ENCODE measurements around the gene SKIL. TPM values are rescaled to one million over a fixed set of nuclear protein-coding genes. Genes with fewer than 3 reads are reported as not detected.

SKIL gene
- total RNA-seq, 4 donors from 2014 or later = 26.7 to 45.1 (median 29.4) TPM

DNA sequence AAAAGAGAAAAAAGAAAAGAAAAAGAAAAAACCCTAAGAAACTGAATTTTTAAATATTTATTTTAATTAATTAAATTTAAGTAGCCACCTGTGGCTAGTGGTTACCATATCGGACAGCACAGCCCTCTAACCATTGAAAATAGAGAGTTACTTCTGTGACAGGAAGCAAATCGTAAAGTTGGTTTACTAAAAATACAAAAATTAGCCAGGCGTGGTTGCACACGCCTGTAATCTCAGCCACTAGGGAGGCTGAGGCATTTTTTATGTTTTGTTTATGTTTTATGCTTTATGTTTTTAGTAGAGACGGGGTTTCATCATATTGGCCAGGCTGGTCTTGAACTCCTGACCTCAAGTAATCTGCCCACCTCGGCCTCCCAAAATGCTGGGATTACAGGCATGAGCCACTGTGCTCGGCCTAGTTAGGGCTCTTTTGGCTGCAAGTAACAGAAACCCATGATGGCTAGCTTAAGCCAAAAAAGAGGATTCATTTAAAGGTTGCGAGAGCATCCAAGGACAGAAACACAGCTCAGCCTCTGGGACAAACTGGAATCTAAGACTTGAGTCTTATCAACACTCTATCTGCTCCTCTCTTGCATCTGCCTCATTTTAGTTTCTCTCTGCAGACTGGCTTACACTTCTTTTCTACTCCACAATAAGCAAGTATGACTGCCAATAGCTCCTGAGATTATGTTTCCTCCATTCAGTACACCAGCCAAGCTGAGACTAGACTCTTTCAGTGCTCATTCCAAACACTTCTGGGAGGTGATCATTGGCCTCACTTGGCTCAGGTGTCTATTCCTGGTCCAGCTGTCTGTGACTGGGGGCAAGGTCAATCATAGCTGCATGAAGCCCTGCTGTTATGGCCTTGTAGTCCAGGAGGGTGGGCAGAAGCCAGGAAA, 6.8 kb upstream of the SKIL start:
- in situ Hi-C loops (cut with MboI; ENCODE audit: low sequenced_read_pairs in 4 of 4) = loop anchor here in 1 of 4 donors (25.0 kb wide), 1 partner anchor 588 kb away; the partner anchor contains the start of genes ACTRT3, MYNN and TERC
- intact Hi-C loops (cut with DNase I; ENCODE audit: low total_unique reads) = loop anchor here (1.0 to 10.0 kb wide), 2 partner anchors 161 to 1104 kb away; no protein-coding TSS in a partner anchor
- no peaks in the 10 kb centered on the region for H3K36me3 ChIP-seq
- H3K27me3 ChIP-seq = no peaks in the 10 kb centered on the region
- no peaks in the 10 kb centered on the region for H3K9me3 ChIP-seq
- no peak overlapping the region for H3K4me3 ChIP-seq
- DNase-seq = no peak
- peak in 1 of 2 donors; percentile 84 for ATAC-seq
- no peak for TF ChIP-seq POLR2A (IDR thresholded peaks at IDR 0.05)
- TF ChIP-seq, protein P1, sequence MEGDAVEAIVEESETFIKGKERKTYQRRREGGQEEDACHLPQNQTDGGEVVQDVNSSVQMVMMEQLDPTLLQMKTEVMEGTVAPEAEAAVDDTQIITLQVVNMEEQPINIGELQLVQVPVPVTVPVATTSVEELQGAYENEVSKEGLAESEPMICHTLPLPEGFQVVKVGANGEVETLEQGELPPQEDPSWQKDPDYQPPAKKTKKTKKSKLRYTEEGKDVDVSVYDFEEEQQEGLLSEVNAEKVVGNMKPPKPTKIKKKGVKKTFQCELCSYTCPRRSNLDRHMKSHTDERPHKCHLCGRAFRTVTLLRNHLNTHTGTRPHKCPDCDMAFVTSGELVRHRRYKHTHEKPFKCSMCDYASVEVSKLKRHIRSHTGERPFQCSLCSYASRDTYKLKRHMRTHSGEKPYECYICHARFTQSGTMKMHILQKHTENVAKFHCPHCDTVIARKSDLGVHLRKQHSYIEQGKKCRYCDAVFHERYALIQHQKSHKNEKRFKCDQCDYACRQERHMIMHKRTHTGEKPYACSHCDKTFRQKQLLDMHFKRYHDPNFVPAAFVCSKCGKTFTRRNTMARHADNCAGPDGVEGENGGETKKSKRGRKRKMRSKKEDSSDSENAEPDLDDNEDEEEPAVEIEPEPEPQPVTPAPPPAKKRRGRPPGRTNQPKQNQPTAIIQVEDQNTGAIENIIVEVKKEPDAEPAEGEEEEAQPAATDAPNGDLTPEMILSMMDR (IDR thresholded peaks at IDR 0.05 in 4 of 5, conservative IDR thresholded peaks at IDR 0.05 in 1 of 5) = no peak
- H3K27ac ChIP-seq = peak overlapping the region; percentile 3 to 61 (median 43)
- H3K4me1 ChIP-seq = peaks cover 12 to 14% of the 10 kb centered on the region in 2 donors

DNA sequence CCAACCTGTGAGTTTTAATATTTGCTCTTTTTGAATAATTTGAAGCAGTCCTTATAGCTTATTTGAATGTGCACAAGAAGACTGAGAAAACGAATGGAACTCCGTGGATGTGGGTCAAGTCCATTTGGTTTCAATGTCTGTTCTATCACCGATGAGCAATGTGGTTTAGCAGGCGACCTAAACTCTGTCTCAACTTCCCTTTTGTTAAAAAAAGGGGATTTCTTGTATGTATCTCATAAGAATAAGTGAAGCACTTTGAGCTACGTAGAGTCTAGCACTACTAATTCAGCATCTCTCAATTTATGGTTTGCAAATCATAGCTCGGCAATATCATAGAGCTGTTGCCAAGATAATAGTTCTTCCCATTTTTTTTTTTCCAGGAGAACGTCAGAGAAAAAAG, 4.6 kb upstream of the SKIL start:
- Histone ChIP-seq H3K9me3 (no peaks in the 10 kb centered on the region), H3K4me3 (no peak overlapping the region), H3K36me3 (no peaks in the 10 kb centered on the region), H3K4me1 (peaks cover 17% of the 10 kb centered on the region in 2 donors), H3K27me3 (no peaks in the 10 kb centered on the region), H3K27ac (no peak overlapping the region)
- no peak for TF ChIP-seq POLR2A (IDR thresholded peaks at IDR 0.05)
- TF ChIP-seq, protein P1 (IDR thresholded peaks at IDR 0.05 in 4 of 5, conservative IDR thresholded peaks at IDR 0.05 in 1 of 5) = no peak
- ATAC-seq (no peak), DNase-seq (no peak)
- in situ Hi-C loops (cut with MboI; ENCODE audit: low sequenced_read_pairs in 4 of 4) = loop anchor here in 1 of 4 donors (25.0 kb wide), 1 partner anchor 591 kb away; the partner anchor contains the start of genes ACTRT3, MYNN and TERC
- intact Hi-C loops (cut with DNase I; ENCODE audit: low total_unique reads) = loop anchor here (10.0 kb wide), 1 partner anchor 1102 kb away; no protein-coding TSS in a partner anchor

DNA sequence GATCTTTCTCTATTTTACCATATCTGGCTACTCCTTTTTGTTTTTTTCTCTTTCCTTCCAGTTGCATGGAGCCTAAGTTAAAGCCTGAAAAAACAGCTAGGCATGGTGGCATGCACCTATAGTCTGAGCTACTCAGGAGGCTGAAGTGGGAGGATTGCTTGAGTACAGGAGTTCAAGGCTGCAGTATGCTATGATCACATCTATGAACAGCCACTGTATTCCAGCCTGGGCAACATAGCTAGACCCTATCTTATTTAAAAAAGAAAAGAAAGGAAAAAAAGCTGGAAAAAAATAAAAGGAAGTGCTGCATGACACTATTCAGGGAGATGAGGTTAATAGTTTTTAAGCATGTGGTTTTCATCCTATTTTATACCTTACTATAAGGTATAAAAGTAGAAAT, 4.0 kb upstream of the SKIL start:
- TF ChIP-seq, protein P1 (IDR thresholded peaks at IDR 0.05 in 4 of 5, conservative IDR thresholded peaks at IDR 0.05 in 1 of 5) = no peak
- no peak for TF ChIP-seq POLR2A (IDR thresholded peaks at IDR 0.05)
- H3K27ac ChIP-seq = no peak overlapping the region
- intact Hi-C loops (cut with DNase I; ENCODE audit: low total_unique reads) (loop anchor here (10.0 kb wide), 1 partner anchor 1101 kb away; no protein-coding TSS in a partner anchor), in situ Hi-C loops (cut with MboI; ENCODE audit: low sequenced_read_pairs in 4 of 4) (loop anchor here in 1 of 4 donors (25.0 kb wide), 1 partner anchor 591 kb away; the partner anchor contains the start of genes ACTRT3, MYNN and TERC)
- peaks cover 17 to 20% of the 10 kb centered on the region in 2 donors for H3K4me1 ChIP-seq
- no peak overlapping the region for H3K4me3 ChIP-seq
- no peaks in the 10 kb centered on the region for H3K36me3 ChIP-seq
- no peak for ATAC-seq
- no peaks in the 10 kb centered on the region for H3K9me3 ChIP-seq
- no peaks in the 10 kb centered on the region for H3K27me3 ChIP-seq
- no peak for DNase-seq

DNA sequence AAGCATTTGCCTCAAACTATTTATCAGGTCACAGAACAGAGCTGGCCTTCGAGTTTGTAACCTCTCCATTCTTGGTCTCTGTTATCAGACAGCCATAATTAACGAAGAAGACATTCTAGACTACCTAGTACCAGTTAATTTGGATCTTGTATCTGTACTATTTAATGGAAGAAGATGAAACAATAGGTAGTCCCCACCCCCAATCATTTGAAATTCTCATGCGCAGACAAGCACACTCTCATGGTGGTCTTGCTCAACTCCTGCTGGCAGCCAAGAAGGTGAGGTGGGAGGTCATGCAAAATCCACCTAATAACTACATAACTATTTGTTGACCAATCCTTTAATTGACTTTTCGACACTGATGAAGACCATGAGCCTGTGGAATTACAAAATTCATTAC, 2.8 kb upstream of the SKIL start:
- intact Hi-C loops (cut with DNase I; ENCODE audit: low total_unique reads) = loop anchor here (5.0 to 10.0 kb wide), 2 partner anchors 58 to 1100 kb away; no protein-coding TSS in a partner anchor
- in situ Hi-C loops (cut with MboI; ENCODE audit: low sequenced_read_pairs in 4 of 4) = loop anchor here in 1 of 4 donors (25.0 kb wide), 1 partner anchor 592 kb away; the partner anchor contains the start of genes ACTRT3, MYNN and TERC

More for the DNA sequence above, 2.8 kb upstream of the SKIL start:
- Histone ChIP-seq H3K4me1 (peaks cover 24 to 29% of the 10 kb centered on the region in 2 donors), H3K27ac (no peak overlapping the region), H3K36me3 (no peaks in the 10 kb centered on the region), H3K9me3 (no peaks in the 10 kb centered on the region), H3K27me3 (no peaks in the 10 kb centered on the region), H3K4me3 (no peak overlapping the region)
- DNase-seq (no peak), ATAC-seq (no peak)
- no peak for TF ChIP-seq POLR2A (IDR thresholded peaks at IDR 0.05)
- TF ChIP-seq, protein P1 (IDR thresholded peaks at IDR 0.05 in 4 of 5, conservative IDR thresholded peaks at IDR 0.05 in 1 of 5) = no peak
